ENCODE measurements around the gene MPP2.

The MPP2 gene

DNA sequence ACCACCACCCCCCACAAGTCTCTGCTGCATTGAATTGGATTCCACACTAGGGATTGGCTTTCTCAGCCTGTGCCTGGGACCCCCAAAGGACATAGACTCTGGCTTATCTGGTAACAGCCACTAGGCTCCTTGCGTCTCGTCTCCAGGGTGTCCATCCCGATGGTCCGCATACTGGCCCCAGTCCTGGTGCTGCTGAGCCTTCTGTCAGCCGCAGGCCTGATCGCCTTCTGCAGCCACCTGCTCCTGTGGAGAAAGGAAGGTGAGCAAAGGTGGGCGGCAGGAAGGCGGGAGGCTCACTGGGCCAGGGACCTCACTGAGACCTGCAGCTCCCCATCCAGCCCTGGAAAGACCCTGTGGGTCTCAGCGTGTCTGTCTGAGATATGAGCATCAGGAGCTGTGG is 52.3 kb downstream of the MPP2 start:
- Histone ChIP-seq H3K27ac (no peak overlapping the region), H4K20me1 (no peaks in the 10 kb centered on the region), H3K27me3 (no peaks in the 10 kb centered on the region), H3K4me1 (peaks cover 8 to 20% (median 10%) of the 10 kb centered on the region in 10 experiments; a peak in 15 of 20 replicates), H3K9ac (no peak overlapping the region), H3K9me3 (replicated peaks in 1 of 11) (peaks cover 0 to 8% (median 0%) of the 10 kb centered on the region in 11 experiments; a peak in 5 of 22 replicates), H3K4me3 (no peak overlapping the region), H3K4me2 (no peak overlapping the region), H3K36me3 (no peaks in the 10 kb centered on the region)
- no peak for TF ChIP-seq Cebpa-rat (IDR thresholded peaks at IDR 0.05)

DNA sequence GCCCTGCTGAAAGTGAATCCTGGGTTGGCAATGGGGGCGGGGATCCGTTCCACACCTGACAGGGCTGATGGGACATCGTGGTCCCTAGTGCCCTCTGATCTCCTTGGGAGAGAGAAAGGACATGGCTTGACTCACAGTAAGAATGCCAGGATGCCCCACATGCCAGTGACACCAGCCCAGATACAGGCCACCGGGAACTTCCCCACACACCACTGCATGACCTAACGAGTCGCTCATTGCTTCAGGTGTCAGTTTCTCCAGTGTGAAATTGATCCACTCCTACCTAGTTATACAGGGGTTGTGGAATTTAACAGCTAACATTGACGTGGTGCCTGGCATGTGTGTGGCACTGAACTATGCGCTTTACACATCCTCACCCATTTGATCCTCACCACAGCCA is 52.8 kb downstream of the MPP2 start:
- no peak for TF ChIP-seq Cebpa-rat (IDR thresholded peaks at IDR 0.05)
- Histone ChIP-seq H3K9ac (no peak overlapping the region), H3K4me2 (no peak overlapping the region), H3K27ac (no peak overlapping the region), H3K36me3 (no peaks in the 10 kb centered on the region), H3K9me3 (replicated peaks in 1 of 11) (peaks cover 0 to 8% (median 0%) of the 10 kb centered on the region in 11 experiments; a peak in 5 of 22 replicates), H4K20me1 (no peaks in the 10 kb centered on the region), H3K27me3 (no peaks in the 10 kb centered on the region), H3K4me1 (peaks cover 8 to 20% (median 10%) of the 10 kb centered on the region in 10 experiments; a peak in 15 of 20 replicates), H3K4me3 (no peak overlapping the region)

DNA sequence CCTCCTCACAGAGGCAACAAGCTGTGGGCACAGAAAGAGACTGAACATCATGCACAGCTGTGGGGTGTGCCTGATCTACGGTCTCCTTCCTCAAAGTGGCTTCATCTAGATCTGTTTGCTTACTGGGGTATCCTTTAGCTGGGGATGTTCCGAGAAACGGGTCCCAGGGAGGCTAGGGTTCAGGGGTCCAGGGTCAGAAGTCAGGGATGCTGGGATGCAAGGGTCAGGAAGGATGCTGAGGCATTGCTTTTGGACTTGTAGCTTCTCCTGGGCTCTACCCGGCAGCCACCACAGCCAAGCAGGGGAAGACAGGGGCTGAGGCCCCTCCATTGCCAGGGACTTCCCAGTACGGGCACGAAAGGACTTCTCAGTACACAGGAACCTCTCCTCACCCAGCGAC is 53.8 kb downstream of the MPP2 start:
- Histone ChIP-seq H3K4me2 (no peak overlapping the region), H3K36me3 (no peaks in the 10 kb centered on the region), H4K20me1 (no peaks in the 10 kb centered on the region), H3K9ac (no peak overlapping the region), H3K27me3 (no peaks in the 10 kb centered on the region), H3K4me3 (no peak overlapping the region), H3K27ac (no peak overlapping the region), H3K9me3 (replicated peaks in 1 of 11) (peaks cover 0 to 8% (median 0%) of the 10 kb centered on the region in 11 experiments; a peak in 5 of 22 replicates), H3K4me1 (peaks cover 8 to 19% (median 10%) of the 10 kb centered on the region in 10 experiments; a peak in 15 of 20 replicates)
- no peak for TF ChIP-seq Cebpa-rat (IDR thresholded peaks at IDR 0.05)

DNA sequence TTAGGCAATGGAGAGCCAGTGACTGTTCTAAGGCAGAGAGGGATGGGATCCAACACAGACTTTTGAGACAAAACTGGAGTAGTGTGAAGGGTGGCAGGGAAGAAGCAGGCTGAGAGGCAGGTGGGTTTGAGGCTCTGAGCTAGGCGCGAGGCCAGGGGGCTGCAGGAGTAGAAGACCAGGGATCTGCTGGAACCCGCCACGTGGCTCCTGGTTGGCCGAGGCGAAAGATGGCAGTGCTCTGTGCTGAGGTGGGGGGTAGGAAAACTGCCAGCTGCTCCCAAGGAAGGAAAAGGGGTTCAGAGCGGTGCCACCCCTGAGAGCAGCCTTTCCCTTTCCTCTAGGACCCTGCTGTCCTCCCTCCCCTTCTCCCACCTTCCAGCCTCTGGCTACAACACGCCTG is 54.8 kb downstream of the MPP2 start:
- H3K9me3 ChIP-seq (replicated peaks in 1 of 11) = peaks cover 0 to 8% (median 0%) of the 10 kb centered on the region in 11 experiments; a peak in 5 of 22 replicates
- no peak overlapping the region for H3K9ac ChIP-seq
- no peak overlapping the region for H3K4me3 ChIP-seq
- no peak overlapping the region for H3K27ac ChIP-seq
- no peaks in the 10 kb centered on the region for H3K27me3 ChIP-seq
- no peaks in the 10 kb centered on the region for H4K20me1 ChIP-seq
- TF ChIP-seq Cebpa-rat (IDR thresholded peaks at IDR 0.05) = no peak
- no peaks in the 10 kb centered on the region for H3K36me3 ChIP-seq
- H3K4me1 ChIP-seq = peaks cover 0 to 14% (median under 1%) of the 10 kb centered on the region in 10 experiments; a peak in 7 of 20 replicates
- H3K4me2 ChIP-seq = no peak overlapping the region

DNA sequence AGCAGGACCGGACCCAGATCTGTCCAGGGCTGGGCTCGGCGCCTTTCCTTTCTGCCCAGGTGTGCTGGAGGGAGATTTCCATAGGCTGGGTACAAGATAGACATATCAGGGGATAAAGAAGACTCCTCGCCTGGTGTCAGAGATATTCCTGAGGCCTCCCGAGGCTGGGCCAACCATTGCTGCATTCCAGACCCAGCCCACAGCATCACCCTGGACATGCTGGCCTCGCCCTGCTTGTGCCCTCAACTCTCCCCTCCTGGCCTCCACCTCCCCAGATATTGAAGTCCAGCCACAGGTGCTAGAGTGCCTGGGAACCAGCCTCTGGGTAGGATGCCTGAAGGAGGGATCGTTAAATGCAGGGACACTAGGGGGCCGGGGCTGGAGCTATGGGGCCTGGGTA is 58.2 kb downstream of the MPP2 start:
- no peak overlapping the region for H3K27ac ChIP-seq
- H3K9me3 ChIP-seq (replicated peaks in 1 of 11) = no peaks in the 10 kb centered on the region
- H4K20me1 ChIP-seq = no peaks in the 10 kb centered on the region
- H3K27me3 ChIP-seq = no peaks in the 10 kb centered on the region
- H3K9ac ChIP-seq = no peak overlapping the region
- TF ChIP-seq Cebpa-rat (IDR thresholded peaks at IDR 0.05) = no peak
- peaks cover 0 to 23% (median 7%) of the 10 kb centered on the region in 10 experiments; a peak in 14 of 20 replicates for H3K4me1 ChIP-seq
- H3K4me3 ChIP-seq = no peak overlapping the region
- H3K36me3 ChIP-seq = no peaks in the 10 kb centered on the region
- H3K4me2 ChIP-seq = no peak overlapping the region

DNA sequence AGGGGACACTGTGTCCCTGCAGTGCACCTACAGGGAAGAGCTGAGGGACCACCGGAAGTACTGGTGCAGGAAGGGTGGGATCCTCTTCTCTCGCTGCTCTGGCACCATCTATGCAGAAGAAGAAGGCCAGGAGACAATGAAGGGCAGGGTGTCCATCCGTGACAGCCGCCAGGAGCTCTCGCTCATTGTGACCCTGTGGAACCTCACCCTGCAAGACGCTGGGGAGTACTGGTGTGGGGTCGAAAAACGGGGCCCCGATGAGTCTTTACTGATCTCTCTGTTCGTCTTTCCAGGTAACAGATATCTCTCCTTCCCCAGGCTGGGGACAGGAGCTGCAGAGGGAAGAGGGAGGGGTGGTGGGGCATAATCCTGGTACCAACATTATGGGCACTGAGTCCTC is 58.7 kb downstream of the MPP2 start:
- no peak overlapping the region for H3K27ac ChIP-seq
- no peak for TF ChIP-seq Cebpa-rat (IDR thresholded peaks at IDR 0.05)
- H3K4me2 ChIP-seq = no peak overlapping the region
- no peaks in the 10 kb centered on the region for H4K20me1 ChIP-seq
- H3K9me3 ChIP-seq (replicated peaks in 1 of 11) = no peaks in the 10 kb centered on the region
- H3K36me3 ChIP-seq = no peaks in the 10 kb centered on the region
- no peak overlapping the region for H3K4me3 ChIP-seq
- H3K9ac ChIP-seq = no peak overlapping the region
- no peaks in the 10 kb centered on the region for H3K27me3 ChIP-seq
- peaks cover 0 to 23% (median 7%) of the 10 kb centered on the region in 10 experiments; a peak in 14 of 20 replicates for H3K4me1 ChIP-seq

DNA sequence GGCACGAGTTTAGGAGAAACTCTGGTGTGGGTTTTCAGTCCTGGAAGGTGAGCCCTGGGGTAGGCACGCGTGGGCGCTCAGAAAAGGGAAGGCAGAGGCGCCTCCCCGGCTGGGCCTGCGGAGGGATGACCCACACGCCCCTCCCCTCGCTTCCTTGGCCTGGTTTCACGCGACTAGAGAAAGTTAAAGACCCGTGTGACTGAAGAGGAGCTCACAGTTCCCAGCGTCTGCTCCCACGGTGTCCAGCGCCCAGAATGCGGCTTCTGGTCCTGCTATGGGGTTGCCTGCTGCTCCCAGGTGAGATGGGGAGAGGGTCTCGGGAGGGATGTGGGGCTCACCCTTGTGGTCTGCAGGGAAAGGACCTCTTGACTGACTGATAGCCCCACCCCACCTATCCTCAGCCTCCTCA is 60.4 kb downstream of the MPP2 start, which contains the start of gene CD300LG:
Gene CD300LG (plus strand): TSS at position 214 of the 409 bp plus-strand sequence. CDS start 41 bp downstream, at position 255.
- Histone ChIP-seq H3K9me3 (replicated peaks in 1 of 11) (no peaks in the 10 kb centered on the region), H3K27ac (peak within 1 kb of the TSS in 2 of 11 experiments; percentile 4 to 5; a peak in 2 of 22 replicates), H3K4me1 (peaks cover 0 to 21% (median 7%) of the 10 kb centered on the region in 10 experiments; a peak in 14 of 20 replicates), H3K27me3 (no peaks in the 10 kb centered on the region), H3K36me3 (no peaks in the 10 kb centered on the region), H3K9ac (peak within 1 kb of the TSS in 2 of 11 experiments; percentile 29 to 40; a peak in 3 of 22 replicates), H3K4me3 (no peak within 1 kb of the TSS), H4K20me1 (no peaks in the 10 kb centered on the region), H3K4me2 (peak within 1 kb of the TSS in 8 of 11 experiments; percentile 18 to 78 (median 66); a peak in 13 of 22 replicates)
- TF ChIP-seq Cebpa-rat (IDR thresholded peaks at IDR 0.05) = no peak

DNA sequence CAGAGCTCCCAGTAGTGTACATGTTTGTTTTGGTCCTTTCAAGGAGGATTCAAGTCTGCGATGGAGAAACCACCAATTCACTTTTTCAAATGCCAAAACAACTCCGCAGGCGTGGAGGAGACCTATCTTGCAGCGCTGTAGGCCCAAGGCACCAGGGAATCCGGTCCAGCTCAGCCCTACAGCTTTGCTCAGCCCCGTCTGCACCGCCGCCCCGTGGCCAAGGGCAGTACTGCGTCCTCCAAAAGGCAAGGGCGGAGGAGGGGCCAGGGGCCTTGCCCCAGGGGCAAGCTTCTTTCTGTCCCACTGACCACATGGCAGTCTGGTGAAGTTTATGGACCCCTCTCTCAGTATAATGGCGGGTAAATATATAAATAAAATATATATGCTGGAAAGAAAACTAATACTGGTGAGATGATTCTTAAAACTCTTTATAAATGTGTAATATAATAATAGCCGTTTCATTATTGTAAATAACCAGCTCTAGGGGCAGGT is 61.1 kb downstream of the MPP2 start:
- H3K27me3 ChIP-seq = no peaks in the 10 kb centered on the region
- peak overlapping the region in 3 of 11 experiments; percentile 67 to 78 (median 70); a peak in 4 of 22 replicates for H3K4me2 ChIP-seq
- H3K9me3 ChIP-seq (replicated peaks in 1 of 11) = no peaks in the 10 kb centered on the region
- peaks cover 0 to 14% (median 7%) of the 10 kb centered on the region in 10 experiments; a peak in 14 of 20 replicates for H3K4me1 ChIP-seq
- no peaks in the 10 kb centered on the region for H3K36me3 ChIP-seq
- no peak overlapping the region for H3K4me3 ChIP-seq
- H4K20me1 ChIP-seq = no peaks in the 10 kb centered on the region
- no peak overlapping the region for H3K9ac ChIP-seq
- no peak overlapping the region; a peak in 1 of 22 replicates for H3K27ac ChIP-seq
- TF ChIP-seq Cebpa-rat (IDR thresholded peaks at IDR 0.05) = no peak

DNA sequence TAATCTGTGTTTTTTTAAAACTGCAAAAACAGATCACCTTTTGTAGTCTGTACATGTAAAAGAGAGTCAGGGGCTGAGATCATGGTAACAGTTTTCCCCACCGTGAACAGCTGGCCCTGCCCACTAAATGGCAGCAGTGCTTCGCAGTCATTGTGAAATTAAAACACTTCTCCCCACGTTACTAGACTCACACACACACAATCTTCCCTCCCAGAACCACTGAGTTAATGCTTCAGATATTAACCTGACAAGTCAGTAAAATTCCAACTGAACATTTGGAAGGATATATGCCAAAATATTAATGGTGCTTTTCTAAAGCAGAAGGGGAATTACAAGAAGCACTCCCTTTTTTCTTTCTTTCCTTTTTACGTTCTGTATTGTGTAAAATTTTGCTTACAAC is 61.6 kb downstream of the MPP2 start:
- Histone ChIP-seq H3K4me2 (no peak overlapping the region), H3K27ac (no peak overlapping the region)
- TF ChIP-seq Cebpa-rat (IDR thresholded peaks at IDR 0.05) = no peak

DNA sequence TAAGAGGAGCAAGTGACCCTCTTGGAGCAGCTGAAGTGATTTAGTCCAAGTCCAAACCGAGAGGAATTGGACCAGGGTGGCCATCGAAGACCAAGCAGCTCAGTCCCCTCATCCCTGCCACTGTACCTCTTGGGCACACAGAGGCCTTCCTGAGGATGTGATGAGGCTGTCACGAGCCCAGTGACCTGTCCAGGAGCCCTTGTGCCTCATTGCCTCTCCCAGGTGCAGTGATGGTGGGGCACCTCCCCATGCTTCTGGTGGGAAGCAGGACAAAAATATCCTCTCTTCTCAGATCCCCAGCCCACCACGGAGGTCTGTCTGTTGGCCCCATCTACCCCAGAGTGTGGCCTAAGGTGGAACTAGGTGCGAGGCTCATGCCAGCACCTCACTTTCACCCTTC is 63.1 kb downstream of the MPP2 start:
- H4K20me1 ChIP-seq = no peaks in the 10 kb centered on the region
- no peak overlapping the region for H3K9ac ChIP-seq
- no peak overlapping the region for H3K4me3 ChIP-seq
- no peaks in the 10 kb centered on the region for H3K36me3 ChIP-seq
- no peaks in the 10 kb centered on the region for H3K27me3 ChIP-seq
- H3K9me3 ChIP-seq (replicated peaks in 1 of 11) = no peaks in the 10 kb centered on the region
- no peak overlapping the region for H3K4me2 ChIP-seq
- TF ChIP-seq Cebpa-rat (IDR thresholded peaks at IDR 0.05) = no peak
- H3K4me1 ChIP-seq = peaks cover 0 to 14% (median 8%) of the 10 kb centered on the region in 10 experiments; a peak in 15 of 20 replicates
- H3K27ac ChIP-seq = no peak overlapping the region

More for the DNA sequence above, 61.6 kb downstream of the MPP2 start:
- Histone ChIP-seq H4K20me1 (no peaks in the 10 kb centered on the region), H3K36me3 (no peaks in the 10 kb centered on the region), H3K4me1 (peaks cover 0 to 14% (median 8%) of the 10 kb centered on the region in 10 experiments; a peak in 15 of 20 replicates), H3K27me3 (no peaks in the 10 kb centered on the region), H3K9ac (no peak overlapping the region), H3K4me3 (no peak overlapping the region), H3K9me3 (replicated peaks in 1 of 11) (no peaks in the 10 kb centered on the region)

All from BLaER1 treated with 17β-estradiol and CSF1 and Interleukin-3, amounts not matched to agents 10 nM and 100 nM (cell line).